HepG2 (cell line): ENCODE results near the gene PCDHB14. TPM values are rescaled to one million over a fixed set of nuclear protein-coding genes. Genes with fewer than 3 reads are reported as not detected.
"Not testable (repeated sequence)": the region's sequence is repeated elsewhere in the genome, so short reads cannot be mapped to it uniquely, and the experiment has no call there.

Experiments used
- ATAC-seq: fragments of 200-7000 bp; cut with Tn5 transposase; 3 replicates; pipeline ENCODE4 v1.9.1; 2020; ENCODE audit warnings: mild to moderate bottlenecking, moderate library complexity
- BruUV-seq: library from RNA; stranded (reverse); fragments of 400-500 nt; replicated peaks from 2 replicates; lab custom pipeline; 2021; lab: Mats Ljungman, UMichigan
- CTCF ChIA-PET: fragments of 300-600 bp; formaldehyde crosslinking; extraction: SDS; loops from one replicate; lab custom pipeline; 2021; ENCODE audit warnings: low total read pairs, inconsistent platforms, low intra/inter-chr PET ratio; lab: Yijun Ruan, JAX
- POLR2A ChIA-PET: fragments of 350-600 bp; sonication (Branson Sonifier 250); formaldehyde crosslinking; loops from one replicate; lab custom pipeline; 2020; ENCODE audit warnings: antibody characterized with exemption, inconsistent platforms; lab: Yijun Ruan, JAX
- DNase-seq: peaks from one replicate; pipeline ENCODE4 v3.0.0-alpha.2; 2015; ENCODE audit warnings: low spot score
- FAIRE-seq: peaks from 3 replicates; lab custom pipeline; 2011; peaks lifted over from hg19 to GRCh38; lab: Jason Lieb, UNC
- H2AFZ ChIP-seq: one replicate; pipeline ENCODE4 v1.6.1; 2011; ENCODE audit warnings: low read length, inconsistent platforms
- H3K27ac ChIP-seq: fragments of 300-600 bp; 3 replicates; pipeline ENCODE4 v1.8.0; 2011; ENCODE audit warnings: mixed run types, mild to moderate bottlenecking, mixed read lengths, low read length, inconsistent platforms; ENCODE audit not compliant: insufficient read depth; ENCODE audit errors: extremely low read length
- H3K27me3 ChIP-seq, 2 experiments: fragments of 200-600 bp in 1 of 2; 2 replicates in 1 of 2; 3 replicates in 1 of 2; pipeline versions ENCODE4 v1.6.0 to v1.8.0; 2011; ENCODE audit warnings: low read length in 2 of 2, mild to moderate bottlenecking in 2 of 2, moderate library complexity in 2 of 2, inconsistent platforms in 1 of 2; ENCODE audit not compliant: insufficient read depth in 2 of 2, control insufficient read depth in 1 of 2
- H3K36me3 ChIP-seq, 2 experiments: fragments of 200-600 bp in 1 of 2; replicated peaks in 1 of 2; 2 replicates in 1 of 2; 3 replicates in 1 of 2; pipeline versions ENCODE4 v1.5.1 to v1.8.0; 2011; ENCODE audit warnings: low read length in 2 of 2, inconsistent platforms in 1 of 2; ENCODE audit not compliant: insufficient read depth in 2 of 2, control insufficient read depth in 1 of 2
- H3K4me1 ChIP-seq: 2 replicates; pipeline ENCODE4 v1.5.1; 2012; ENCODE audit warnings: low read length, inconsistent platforms; ENCODE audit not compliant: insufficient read depth
- H3K4me2 ChIP-seq: 2 replicates; pipeline ENCODE4 v1.6.0; 2011; ENCODE audit warnings: low read depth, low read length, inconsistent platforms
- H3K4me3 ChIP-seq, 3 experiments: fragments of 200-600 bp in 1 of 3; sonication (generic), shearing (Covaris generic) in 1 of 3; replicated peaks in 1 of 3; 2 replicates each; pipeline ENCODE4 v1.5.1; 2011 to 2016; ENCODE audit warnings: low read length in 3 of 3, inconsistent platforms in 2 of 3, low read depth in 2 of 3, mild to moderate bottlenecking in 2 of 3, control low read depth in 1 of 3, mixed read lengths in 1 of 3; ENCODE audit not compliant: insufficient read depth in 1 of 3
- H3K79me2 ChIP-seq: one replicate; pipeline ENCODE4 v1.6.1; 2011; ENCODE audit warnings: low read length, inconsistent platforms; ENCODE audit not compliant: insufficient read depth
- H3K9ac ChIP-seq: 2 replicates; pipeline ENCODE4 v1.6.0; 2011; ENCODE audit warnings: mild to moderate bottlenecking, low read depth, low read length, inconsistent platforms; ENCODE audit not compliant: insufficient read depth
- H3K9me3 ChIP-seq: 2 replicates; pipeline ENCODE4 v1.5.1; 2012; ENCODE audit warnings: mild to moderate bottlenecking, low read length
- H4K20me1 ChIP-seq: 2 replicates; pipeline ENCODE4 v1.6.0; 2011; ENCODE audit warnings: inconsistent platforms, mild to moderate bottlenecking, low read length, moderate library complexity; ENCODE audit not compliant: insufficient read depth
- WGBS: methylation state at CpG from one replicate; pipeline ENCODE4 v1.1.6; 2017; ENCODE audit warnings: low lambda C conversion rate; 5-methylcytosine and 5-hydroxymethylcytosine counted together
- in situ Hi-C: cut with HindIII; loops from 2 replicates; pipeline ENCODE4 v1.10.0; 2017; ENCODE audit warnings: low pct_unique_long_range_greater_than_20kb; ENCODE audit not compliant: extremely low pct_ligation_motif_present
- intact Hi-C: fragments of 100-400 bp; cut with micrococcal nuclease; formaldehyde crosslinking; loops from one replicate; pipeline ENCODE4 v1.10.0; 2022; ENCODE audit not compliant: unreplicated experiment
- polyA plus RNA-seq, 8 experiments: library from polyadenylated mRNA; depleted of rRNA in 3 of 8; stranded (reverse) in 7 of 8; unstranded in 1 of 8; fragments of >200 nt; fragmentation: Illumina TruSeq in 4 of 8; extraction: Trizol in 4 of 8; gene quantifications; 2 replicates each; pipeline versions ENCODE4 v1.2.1 to v1.2.3, GENCODE V29; 2011 to 2016; ENCODE audit warnings: low read depth in 4 of 8, missing spikeins in 1 of 8, mixed read lengths in 1 of 8; ENCODE audit not compliant: insufficient read depth in 1 of 8
- total RNA-seq, 5 experiments: library from RNA; depleted of rRNA; stranded (reverse); fragments of >200 nt; fragmentation: Illumina TruSeq; extraction: Trizol; gene quantifications; 2 replicates each; pipeline ENCODE4 v1.2.3, GENCODE V29; 2016; ENCODE audit warnings: low read depth in 1 of 5

PCDHB14 gene
- total and polyA plus RNA-seq, 2 of the 13 experiments (the other 11 are each of a cell fraction or from before 2014, with no cell fraction given), result 0.37 to 0.40 TPM

GRCh38 chr5:141215504-141215903 is 7.6 kb upstream of the PCDHB14 start:
- H2AFZ ChIP-seq, H3K9me3 ChIP-seq, in situ Hi-C loops, H3K27ac ChIP-seq, H4K20me1 ChIP-seq, CTCF ChIA-PET, ATAC-seq, H3K4me3 ChIP-seq, BruUV-seq, H3K4me1 ChIP-seq, FAIRE-seq, H3K79me2 ChIP-seq, intact Hi-C loops, DNase-seq, H3K4me2 ChIP-seq, POLR2A ChIA-PET, H3K27me3 ChIP-seq, H3K9ac ChIP-seq, H3K36me3 ChIP-seq: not testable (repeated sequence)
- WGBS, result 87% methylated on average over 27 of the region's 40 CpGs

GRCh38 chr5:141216035-141216434 is 7.1 kb upstream of the PCDHB14 start:
- in situ Hi-C loops, CTCF ChIA-PET, DNase-seq, H3K79me2 ChIP-seq, POLR2A ChIA-PET, intact Hi-C loops, H4K20me1 ChIP-seq, ATAC-seq, H3K9me3 ChIP-seq, H3K4me2 ChIP-seq, FAIRE-seq, BruUV-seq, H3K27ac ChIP-seq, H2AFZ ChIP-seq, H3K4me3 ChIP-seq, H3K9ac ChIP-seq, H3K4me1 ChIP-seq, H3K36me3 ChIP-seq, H3K27me3 ChIP-seq: not testable (repeated sequence)
- WGBS, result 86% methylated on average over 16 of the region's 26 CpGs

- H3K9me3 ChIP-seq, H4K20me1 ChIP-seq, H3K36me3 ChIP-seq, BruUV-seq, DNase-seq, H3K79me2 ChIP-seq, H3K9ac ChIP-seq, H3K27me3 ChIP-seq, FAIRE-seq, H2AFZ ChIP-seq, H3K4me1 ChIP-seq, ATAC-seq, CTCF ChIA-PET, H3K4me3 ChIP-seq, POLR2A ChIA-PET, H3K4me2 ChIP-seq, H3K27ac ChIP-seq: not testable (repeated sequence)
- WGBS, result 80% methylated on average over 8 of the region's 40 CpGs
- in situ Hi-C loops (loop anchor here (5.0 kb wide), 1 partner anchor 337 kb away; no protein-coding TSS in a partner anchor), intact Hi-C loops (loop anchor here (5.0 kb wide), 1 partner anchor 297 kb away; no protein-coding TSS in a partner anchor)
Observed at GRCh38 chr5:141224844-141225243, 1.7 kb downstream of the PCDHB14 start.

GRCh38 chr5:141225421-141225820 is 2.3 kb downstream of the PCDHB14 start:
- CTCF ChIA-PET, result not testable (repeated sequence)
- WGBS, result 72% methylated on average over 18 of the region's 30 CpGs

More at GRCh38 chr5:141225421-141225820, 2.3 kb downstream of the PCDHB14 start:
- DNase-seq, H2AFZ ChIP-seq, H3K4me2 ChIP-seq, H3K27me3 ChIP-seq, H3K9me3 ChIP-seq, POLR2A ChIA-PET, H3K4me1 ChIP-seq, H3K27ac ChIP-seq, BruUV-seq, FAIRE-seq, intact Hi-C loops, H4K20me1 ChIP-seq, ATAC-seq, H3K79me2 ChIP-seq, H3K4me3 ChIP-seq, in situ Hi-C loops, H3K9ac ChIP-seq, H3K36me3 ChIP-seq: not testable (repeated sequence)
